Fibroblast of mammary gland (primary cell): ENCODE measurements around the gene CACNB2.

Experiments used
- DNase-seq: peaks from one replicate; pipeline ENCODE4 v3.0.0-alpha.2; 2010; ENCODE audit warnings: low read depth
- H3K4me3 ChIP-seq: 2 replicates; pipeline ENCODE4 v1.5.1; 2011; ENCODE audit warnings: low read depth, mild to moderate bottlenecking, low read length, moderate library complexity; ENCODE audit not compliant: control insufficient read depth
- CTCF ChIP-seq: conservative IDR thresholded peaks from 2 replicates; pipeline ENCODE4 v1.5.1; 2011; ENCODE audit warnings: low read depth, low read length, inconsistent platforms; ENCODE audit not compliant: control insufficient read depth, insufficient read depth

The CACNB2 gene

GRCh38 chr10:18364987-18365775, 225.0 kb downstream of the CACNB2 start:
- no peak overlapping the region for H3K4me3 ChIP-seq
- no peak for TF ChIP-seq CTCF
- DNase-seq: no peak

DNA sequence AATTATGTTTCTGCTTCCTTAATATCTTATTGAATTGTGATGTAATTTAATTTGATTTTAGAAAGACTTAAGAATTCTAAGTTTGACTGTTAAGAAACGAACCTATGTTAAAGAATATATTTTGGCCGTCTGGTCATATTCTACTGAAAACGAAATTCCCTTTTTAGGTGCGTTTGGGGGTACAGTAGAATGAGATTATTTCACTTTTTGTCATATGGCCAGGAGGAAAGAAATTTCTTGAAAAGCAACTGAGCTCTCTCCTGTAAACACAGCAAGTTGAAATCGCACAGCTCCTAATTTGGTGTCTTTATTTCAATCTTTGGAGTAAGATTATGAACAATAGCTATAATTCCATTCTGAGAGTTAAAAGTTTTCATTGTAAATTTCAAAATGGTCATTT, 227.6 kb downstream of the CACNB2 start:
- DNase-seq: no peak
- H3K4me3 ChIP-seq: no peak overlapping the region
- TF ChIP-seq CTCF: no peak

- H3K4me3 ChIP-seq: no peak overlapping the region
- no peak for TF ChIP-seq CTCF
- no peak for DNase-seq
Observed at GRCh38 chr10:18368273-18368672, 228.0 kb downstream of the CACNB2 start.

DNA sequence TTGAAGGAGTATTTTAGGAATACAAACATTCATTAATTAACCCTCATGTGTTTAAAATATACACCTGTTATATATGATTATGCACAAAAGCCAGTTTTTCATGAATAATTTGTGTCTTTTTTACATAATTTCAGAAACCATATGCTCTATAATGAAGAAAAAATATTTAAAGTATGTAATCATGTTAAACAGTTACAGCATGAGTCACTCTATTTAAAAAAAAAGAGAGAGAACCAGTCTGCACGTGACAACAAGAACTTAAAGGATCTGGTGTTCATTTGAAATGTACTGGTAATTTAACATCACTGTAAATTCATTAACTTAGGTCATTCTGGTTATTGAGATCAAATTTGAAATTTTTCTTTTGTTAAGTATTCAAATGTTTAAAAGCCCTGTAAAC, 228.5 kb downstream of the CACNB2 start:
- TF ChIP-seq CTCF: no peak
- DNase-seq: peak; percentile 51
- no peak overlapping the region for H3K4me3 ChIP-seq

GRCh38 chr10:18369859-18370473, 229.7 kb downstream of the CACNB2 start:
- TF ChIP-seq CTCF: no peak
- no peak overlapping the region for H3K4me3 ChIP-seq
- DNase-seq: no peak

- no peak overlapping the region for H3K4me3 ChIP-seq
- TF ChIP-seq CTCF: no peak
- no peak for DNase-seq
Observed at GRCh38 chr10:18376650-18377049, 236.4 kb downstream of the CACNB2 start.
